Lower leg skin (tissue), 4 donors: ENCODE measurements around the gene POC1A. TPM values are rescaled to one million over a fixed set of nuclear protein-coding genes. Genes with fewer than 3 reads are reported as not detected.

Experiments used
- DNase-seq, 2 donors: peaks; one replicate each; pipeline ENCODE4 v3.0.0-alpha.2; 2019; ENCODE audit warnings: low spot score in 2 of 2
- H3K4me3 ChIP-seq: fragments of 200-600 bp; sonication (generic); 2 replicates; pipeline ENCODE4 v1.5.1; 2017; ENCODE audit warnings: mild to moderate bottlenecking, low read depth; ENCODE audit not compliant: poor library complexity, severe bottlenecking
- POLR2A ChIP-seq, 2 donors: fragments of 450-650 bp; IDR thresholded peaks; one replicate each; pipeline ENCODE4 v1.6.1; 2016 to 2017; ENCODE audit warnings: antibody characterized with exemption in 2 of 2, mild to moderate bottlenecking in 1 of 2, moderate library complexity in 1 of 2
- WGBS, 2 donors: methylation state at CpG; one replicate each; pipeline ENCODE4 v1.1.5; 2018; 5-methylcytosine and 5-hydroxymethylcytosine counted together
- intact Hi-C: fragments of 100-400 bp; cut with DNase I; formaldehyde crosslinking; loops from one replicate; pipeline ENCODE4 v1.15.0; 2023; ENCODE audit warnings: low total_unique reads
- total RNA-seq, 4 donors: library from RNA; depleted of rRNA; stranded (reverse); fragments of >200 nt; gene quantifications; one replicate each; pipeline ENCODE4 v1.1.0, GENCODE V29; 2016
- TF ChIP-seq, protein P1 (sequence below), 3 donors: fragments of 450-650 bp; IDR thresholded peaks; one replicate each; pipeline ENCODE4 v1.5.1; 2016; ENCODE audit warnings: antibody characterized with exemption in 3 of 3, mild to moderate bottlenecking in 3 of 3, moderate library complexity in 2 of 3

The POC1A gene
- total RNA-seq, 4 donors from 2014 or later: 1.6 to 4.9 (median 1.9) TPM

DNA sequence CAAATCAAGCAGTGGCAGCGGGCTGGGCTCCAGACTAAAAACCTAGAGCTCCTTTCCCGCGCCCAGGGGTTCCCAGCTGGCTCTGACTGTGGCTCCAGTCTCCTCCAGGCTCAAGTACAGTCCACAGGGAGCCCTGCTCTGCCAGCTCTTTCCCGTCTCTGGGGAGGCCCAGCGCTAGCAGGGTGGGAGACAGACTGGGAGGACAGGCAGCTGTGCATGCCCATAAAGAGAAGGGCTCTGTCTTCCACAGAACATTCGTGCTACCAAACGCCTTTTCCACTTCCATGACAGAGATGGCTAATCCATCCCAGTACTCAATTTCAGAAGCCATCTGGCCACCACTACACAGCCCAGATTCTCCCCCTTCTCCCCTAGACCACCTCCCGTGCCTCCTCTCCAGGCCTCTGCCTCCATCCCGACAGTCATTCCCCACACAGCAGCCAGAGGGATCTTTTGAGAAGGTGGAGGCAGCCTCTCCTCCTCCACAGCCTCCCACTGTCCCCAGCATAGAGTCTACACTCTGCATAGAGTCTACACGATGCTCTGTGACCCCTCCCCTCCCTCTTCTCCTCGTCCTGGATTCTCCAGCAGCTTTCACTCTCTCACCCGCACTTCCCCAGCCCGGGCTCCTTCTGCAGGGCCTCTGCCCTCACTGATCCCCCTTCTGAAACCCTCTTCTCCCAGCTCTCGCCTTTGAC is 91.0 kb downstream of the POC1A start:
- DNase-seq: no peak
- no peak overlapping the region for H3K4me3 ChIP-seq
- no peak for TF ChIP-seq POLR2A (IDR thresholded peaks at IDR 0.05)
- WGBS, 2 donors: 48 to 65% methylated on average over 11 to 14 of the region's 14 CpGs
- intact Hi-C loops: no loop called here

DNA sequence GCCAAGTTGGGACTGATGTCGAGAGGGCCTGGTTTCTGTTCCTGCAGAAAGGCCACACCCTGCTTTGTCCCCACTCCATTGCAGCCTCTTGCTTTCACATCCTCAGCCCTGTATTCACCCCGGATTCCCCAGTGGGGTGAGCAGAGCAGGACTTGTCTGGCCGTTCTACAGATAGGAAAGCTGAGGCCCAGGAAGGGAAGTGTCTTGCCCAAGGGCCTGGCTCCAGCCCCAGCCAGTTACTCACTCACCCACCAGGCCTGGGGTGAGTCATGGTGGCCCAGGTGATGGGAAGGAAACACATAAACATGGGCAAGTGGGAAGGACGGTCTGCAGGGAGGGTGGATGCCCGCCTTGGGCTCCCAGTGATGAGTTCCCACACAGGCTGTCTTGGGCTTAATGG is 91.7 kb downstream of the POC1A start:
- intact Hi-C loops: no loop called here
- peak in 1 of 2 donors; percentile 77 for DNase-seq
- no peak overlapping the region for H3K4me3 ChIP-seq
- WGBS, 2 donors: 17 to 43% methylated on average over 3 to 5 of the region's 5 CpGs
- no peak for TF ChIP-seq POLR2A (IDR thresholded peaks at IDR 0.05)
- TF ChIP-seq, protein P1, sequence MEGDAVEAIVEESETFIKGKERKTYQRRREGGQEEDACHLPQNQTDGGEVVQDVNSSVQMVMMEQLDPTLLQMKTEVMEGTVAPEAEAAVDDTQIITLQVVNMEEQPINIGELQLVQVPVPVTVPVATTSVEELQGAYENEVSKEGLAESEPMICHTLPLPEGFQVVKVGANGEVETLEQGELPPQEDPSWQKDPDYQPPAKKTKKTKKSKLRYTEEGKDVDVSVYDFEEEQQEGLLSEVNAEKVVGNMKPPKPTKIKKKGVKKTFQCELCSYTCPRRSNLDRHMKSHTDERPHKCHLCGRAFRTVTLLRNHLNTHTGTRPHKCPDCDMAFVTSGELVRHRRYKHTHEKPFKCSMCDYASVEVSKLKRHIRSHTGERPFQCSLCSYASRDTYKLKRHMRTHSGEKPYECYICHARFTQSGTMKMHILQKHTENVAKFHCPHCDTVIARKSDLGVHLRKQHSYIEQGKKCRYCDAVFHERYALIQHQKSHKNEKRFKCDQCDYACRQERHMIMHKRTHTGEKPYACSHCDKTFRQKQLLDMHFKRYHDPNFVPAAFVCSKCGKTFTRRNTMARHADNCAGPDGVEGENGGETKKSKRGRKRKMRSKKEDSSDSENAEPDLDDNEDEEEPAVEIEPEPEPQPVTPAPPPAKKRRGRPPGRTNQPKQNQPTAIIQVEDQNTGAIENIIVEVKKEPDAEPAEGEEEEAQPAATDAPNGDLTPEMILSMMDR (IDR thresholded peaks at IDR 0.05): no peak

DNA sequence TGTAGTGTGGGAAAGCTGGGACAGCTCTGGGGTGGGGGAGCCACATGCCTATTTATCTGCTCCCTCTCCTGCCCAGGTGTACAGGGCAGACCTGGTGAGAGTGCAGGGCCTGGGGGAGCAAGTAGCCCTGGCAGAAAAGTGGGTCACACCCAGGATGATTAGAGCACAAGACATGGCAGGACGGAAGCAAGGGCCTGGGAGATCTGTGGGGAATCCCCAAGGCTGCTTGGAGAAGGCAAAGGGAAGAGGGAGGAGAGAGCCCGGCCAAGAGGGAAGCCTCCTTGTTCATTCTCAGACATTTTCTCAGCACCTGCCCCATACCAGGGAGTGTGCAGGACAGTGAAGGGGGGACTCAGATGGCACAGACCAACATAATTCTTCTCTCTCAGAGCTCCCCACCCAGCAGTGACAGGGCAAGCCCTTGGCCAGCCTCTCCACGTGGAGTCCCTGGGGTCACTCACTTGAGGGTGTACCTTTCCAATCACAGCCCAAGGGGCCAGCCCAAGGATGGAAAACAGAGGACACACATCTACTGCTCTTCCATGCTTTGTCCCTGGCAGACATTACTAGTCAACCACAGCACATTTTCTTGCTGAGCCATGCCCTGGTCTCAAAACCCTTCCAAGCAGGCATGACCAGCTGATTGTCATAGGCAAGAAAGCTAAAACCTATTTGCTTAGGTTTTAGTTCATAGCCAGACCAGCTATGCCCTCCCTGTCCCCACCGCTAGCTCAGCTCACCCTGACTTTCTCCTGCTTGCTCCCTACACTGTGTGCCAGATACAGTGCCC is 92.9 kb downstream of the POC1A start:
- no peak overlapping the region for H3K4me3 ChIP-seq
- intact Hi-C loops: no loop called here
- 46 to 49% methylated on average over 4 of the region's 4 CpGs for WGBS, 2 donors
- TF ChIP-seq, protein P1 (IDR thresholded peaks at IDR 0.05): no peak
- no peak for TF ChIP-seq POLR2A (IDR thresholded peaks at IDR 0.05)
- DNase-seq: no peak

DNA sequence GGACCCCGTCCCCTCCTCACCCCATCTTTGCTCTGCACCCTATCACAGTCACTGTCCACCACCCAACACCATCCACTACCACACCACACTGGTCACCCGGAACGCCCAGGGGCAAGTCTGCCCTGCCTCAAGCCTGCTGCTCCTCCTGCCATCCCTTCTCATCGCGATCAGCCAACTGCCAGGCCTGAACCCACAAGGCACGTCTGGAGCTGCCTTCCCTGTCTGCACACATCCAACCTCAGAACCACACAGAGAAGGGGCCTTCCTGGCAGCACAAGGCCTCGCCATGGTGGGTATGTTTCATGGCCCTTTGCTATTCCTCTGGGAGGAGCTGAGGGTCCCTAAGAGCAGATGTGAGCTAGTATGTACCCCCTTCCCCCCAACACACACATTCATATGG is 94.4 kb downstream of the POC1A start:
- intact Hi-C loops: no loop called here
- H3K4me3 ChIP-seq: no peak overlapping the region
- WGBS, 2 donors: 64 to 82% methylated on average over 7 of the region's 7 CpGs
- DNase-seq: no peak
- TF ChIP-seq, protein P1 (IDR thresholded peaks at IDR 0.05): no peak
- no peak for TF ChIP-seq POLR2A (IDR thresholded peaks at IDR 0.05)

DNA sequence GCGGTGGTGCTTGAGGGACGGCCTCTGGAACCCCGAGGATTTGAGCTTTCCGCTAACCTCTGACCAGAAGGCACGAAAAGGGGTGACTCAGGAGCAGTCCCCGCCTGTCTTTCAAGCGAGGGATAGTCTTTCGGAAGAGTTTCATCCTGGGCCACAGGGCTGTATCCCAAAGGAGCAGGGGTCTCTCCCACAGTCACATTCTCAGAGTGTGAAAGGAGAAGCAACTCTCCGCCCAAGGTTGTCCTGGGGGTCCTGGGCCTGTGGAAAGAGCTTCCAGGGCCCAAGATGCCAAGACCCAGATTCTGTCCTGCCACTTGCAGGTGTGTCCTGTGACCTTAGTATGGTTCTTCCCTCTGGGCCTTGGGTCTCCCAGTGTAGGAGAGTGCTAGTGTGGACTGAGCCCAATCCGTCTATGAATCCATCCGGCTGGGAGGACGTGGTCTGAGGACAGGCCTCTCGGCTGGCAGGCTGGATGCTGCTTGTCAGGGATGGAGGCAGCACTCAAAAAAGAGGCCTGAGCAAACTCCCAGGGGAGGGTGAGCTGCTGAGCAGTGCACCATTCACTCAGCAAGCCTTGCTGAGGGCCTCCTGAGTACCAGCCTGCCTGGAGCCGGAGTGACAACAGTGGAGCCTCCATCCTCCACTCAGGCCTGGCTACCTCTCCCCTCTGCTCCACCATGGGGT is 96.3 kb downstream of the POC1A start:
- no peak for TF ChIP-seq POLR2A (IDR thresholded peaks at IDR 0.05)
- TF ChIP-seq, protein P1 (IDR thresholded peaks at IDR 0.05): no peak
- H3K4me3 ChIP-seq: no peak overlapping the region
- intact Hi-C loops: no loop called here
- DNase-seq: no peak
- WGBS, 2 donors: 42 to 62% methylated on average over 8 to 14 of the region's 14 CpGs
